GM13977 (cell line): Measurements from ENCODE around the gene ANK2.

ENCODE experiments used
- DNase-seq: peaks from one replicate; pipeline ENCODE4 v3.0.0; 2012; ENCODE audit warnings: low spot score
- CTCF ChIP-seq: IDR thresholded peaks from 2 replicates; pipeline ENCODE4 v1.5.1; 2012; ENCODE audit warnings: mild to moderate bottlenecking, control low read depth; ENCODE audit not compliant: insufficient read depth; ENCODE audit errors: extremely low read depth, missing control alignments
- in situ Hi-C: fragments of 300-500 bp; cut with MboI; formaldehyde crosslinking; loops from one replicate; pipeline ENCODE4 v1.12.0; 2022; ENCODE audit warnings: low sequenced_read_pairs, low pct_unique_long_range_greater_than_20kb, mixed read lengths, inconsistent platforms; ENCODE audit not compliant: unreplicated experiment

Gene ANK2

GRCh38 chr4:113042502-113042901 is 7.0 kb upstream of the ANK2 start:
- in situ Hi-C loops: no loop called here
- DNase-seq: no peak
- no peak for TF ChIP-seq CTCF

- no peak for DNase-seq
- TF ChIP-seq CTCF: no peak
- in situ Hi-C loops: no loop called here
Measured at GRCh38 chr4:113043591-113043990, 5.9 kb upstream of the ANK2 start.

- no peak for DNase-seq
- TF ChIP-seq CTCF: no peak
- in situ Hi-C loops: no loop called here
Measured at GRCh38 chr4:113050371-113050755, 910 bp downstream of the ANK2 start.

GRCh38 chr4:113050837-113051236 is 1.4 kb downstream of the ANK2 start:
- no peak for TF ChIP-seq CTCF
- DNase-seq: no peak
- in situ Hi-C loops: no loop called here

GRCh38 chr4:113051361-113051760 is 1.9 kb downstream of the ANK2 start:
- no peak for TF ChIP-seq CTCF
- in situ Hi-C loops: no loop called here
- DNase-seq: no peak

GRCh38 chr4:113052379-113052951 is 3.0 kb downstream of the ANK2 start:
- DNase-seq: peak; percentile 9
- in situ Hi-C loops: no loop called here
- no peak for TF ChIP-seq CTCF

- DNase-seq: no peak
- TF ChIP-seq CTCF: no peak
- in situ Hi-C loops: no loop called here
Measured at GRCh38 chr4:113053883-113054282, 4.4 kb downstream of the ANK2 start.
